Hepatocyte (in vitro differentiated cells): ENCODE results near the gene APBB3. TPM values are rescaled to one million over a fixed set of nuclear protein-coding genes. Genes with fewer than 3 reads are reported as not detected.
A peak's percentile ranks its signal among the peaks of the same experiment; 100 is the strongest.

Source experiments
- DNase-seq: peaks from one replicate; pipeline ENCODE4 v3.0.0-alpha.2; 2016; ENCODE audit warnings: low spot score
- H2AFZ ChIP-seq: fragments of 200-600 bp; sonication (generic); 2 replicates; pipeline ENCODE4 v1.6.0; 2016; ENCODE audit warnings: antibody characterized with exemption, mild to moderate bottlenecking
- H3K27ac ChIP-seq: fragments of 200-600 bp; sonication (generic); 2 replicates; pipeline ENCODE4 v1.5.1; 2016; ENCODE audit warnings: mild to moderate bottlenecking
- H3K27me3 ChIP-seq: fragments of 200-600 bp; sonication (generic); 2 replicates; pipeline ENCODE4 v1.6.1; 2016
- H3K36me3 ChIP-seq: fragments of 200-600 bp; sonication (generic); replicated peaks from 2 replicates; pipeline ENCODE4 v1.5.1; 2016; ENCODE audit warnings: low read depth; ENCODE audit not compliant: insufficient read depth
- H3K4me1 ChIP-seq: fragments of 200-600 bp; sonication (generic); 2 replicates; pipeline ENCODE4 v1.5.1; 2016; ENCODE audit warnings: mild to moderate bottlenecking, moderate library complexity; ENCODE audit not compliant: insufficient read depth
- H3K4me2 ChIP-seq: fragments of 200-600 bp; sonication (generic); 2 replicates; pipeline ENCODE4 v1.6.0; 2016
- H3K4me3 ChIP-seq: fragments of 200-600 bp; sonication (generic); 2 replicates; pipeline ENCODE4 v1.5.1; 2016; ENCODE audit warnings: mild to moderate bottlenecking
- H3K79me2 ChIP-seq: fragments of 200-600 bp; sonication (generic); 2 replicates; pipeline ENCODE4 v1.6.0; 2017; ENCODE audit warnings: mild to moderate bottlenecking
- H3K9me2 ChIP-seq: fragments of 200-600 bp; sonication (generic); replicated peaks from 2 replicates; pipeline ENCODE4 v1.6.0; 2017; ENCODE audit warnings: mild to moderate bottlenecking; ENCODE audit not compliant: insufficient read depth
- H3K9me3 ChIP-seq: fragments of 200-600 bp; sonication (generic); 2 replicates; pipeline ENCODE4 v1.5.1; 2016; ENCODE audit warnings: low read depth, mild to moderate bottlenecking
- H4K20me1 ChIP-seq: fragments of 200-600 bp; sonication (generic); 2 replicates; pipeline ENCODE4 v1.6.0; 2016; ENCODE audit warnings: mild to moderate bottlenecking; ENCODE audit not compliant: insufficient read depth, poor library complexity, severe bottlenecking
- CTCF ChIP-seq: fragments of 200-600 bp; sonication (generic); IDR thresholded peaks from 2 replicates; pipeline ENCODE4 v1.5.1; 2016; ENCODE audit warnings: antibody characterized with exemption, mild to moderate bottlenecking; ENCODE audit not compliant: poor library complexity
- EZH2 ChIP-seq: fragments of 200-600 bp; sonication (generic); IDR thresholded peaks from 2 replicates; pipeline ENCODE4 v1.6.1; 2016; ENCODE audit warnings: antibody characterized with exemption, mild to moderate bottlenecking, borderline replicate concordance
- EZH2phosphoT487 ChIP-seq: fragments of 200-600 bp; sonication (generic); IDR thresholded peaks from one replicate; pipeline ENCODE4 v1.6.1; 2018; ENCODE audit warnings: antibody characterized with exemption, mild to moderate bottlenecking, low read depth, moderate library complexity; ENCODE audit not compliant: unreplicated experiment, severe bottlenecking
- WGBS: methylation state at CpG from one replicate; pipeline ENCODE4 v1.1.6; 2016; ENCODE audit warnings: low lambda C conversion rate; ENCODE audit errors: missing lambda C conversion rate; 5-methylcytosine and 5-hydroxymethylcytosine counted together
- polyA plus RNA-seq: library from polyadenylated mRNA; unstranded; fragments of >200 nt; fragmentation: Nextera tagmentation; extraction: Ambion mirVana; gene quantifications from 2 replicates; pipeline ENCODE4 v1.2.1, GENCODE V29; 2016
- total RNA-seq: library from RNA; depleted of rRNA; stranded (reverse); fragments of >200 nt; gene quantifications from 2 replicates; pipeline ENCODE4 v1.2.3, GENCODE V29; 2014

Gene APBB3
- total and polyA plus RNA-seq, 2 experiments from 2014 or later: 19.5 to 41.5 TPM

GRCh38 chr5:140566665-140567064 is 2.3 kb upstream of the APBB3 start:
- Histone ChIP-seq H3K27ac (no peak overlapping the region), H3K9me3 (no peaks in the 10 kb centered on the region), H3K4me3 (no peak overlapping the region), H3K4me2 (no peak overlapping the region), H2AFZ (no peak overlapping the region), H4K20me1 (no peaks in the 10 kb centered on the region), H3K4me1 (peaks cover 9% of the 10 kb centered on the region), H3K27me3 (no peaks in the 10 kb centered on the region), H3K79me2 (peaks cover 31% of the 10 kb centered on the region), H3K36me3 (no peaks in the 10 kb centered on the region), H3K9me2 (no peaks in the 10 kb centered on the region)
- 96% methylated on average over 5 of the region's 5 CpGs for WGBS
- TF ChIP-seq EZH2phosphoT487 (no peak), EZH2 (no peak), CTCF (no peak)
- no peak for DNase-seq

DNA sequence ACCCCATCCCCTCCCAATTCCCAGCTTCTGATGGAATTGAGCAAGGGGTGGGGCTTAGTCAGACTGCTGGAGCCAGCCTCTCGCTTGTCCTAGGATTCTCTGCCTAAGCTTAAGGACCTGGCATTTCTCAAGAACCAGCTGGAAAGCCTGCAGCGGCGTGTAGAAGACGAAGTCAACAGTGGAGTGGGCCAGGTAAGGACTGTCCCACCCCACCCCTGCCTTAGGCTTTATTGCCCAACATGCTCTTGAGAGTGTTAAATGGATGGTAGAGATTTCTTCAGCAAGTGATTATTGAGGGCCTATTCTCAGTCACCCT is 1.3 kb upstream of the APBB3 start:
- Histone ChIP-seq H2AFZ (no peak overlapping the region), H3K27ac (peak overlapping the region; percentile 93), H3K4me3 (no peak overlapping the region), H3K9me2 (no peaks in the 10 kb centered on the region), H3K9me3 (no peaks in the 10 kb centered on the region), H3K36me3 (no peaks in the 10 kb centered on the region), H3K27me3 (no peaks in the 10 kb centered on the region), H3K4me2 (peak overlapping the region; percentile 84), H3K79me2 (peaks cover 31% of the 10 kb centered on the region), H4K20me1 (no peaks in the 10 kb centered on the region), H3K4me1 (peaks cover 9% of the 10 kb centered on the region)
- 63% methylated on average over 4 of the region's 4 CpGs for WGBS
- TF ChIP-seq EZH2phosphoT487: no peak
- TF ChIP-seq EZH2: no peak
- TF ChIP-seq CTCF: no peak
- DNase-seq: peak; percentile 49

GRCh38 chr5:140565024-140565779 is 804 bp upstream of the APBB3 start:
- H4K20me1 ChIP-seq: no peaks in the 10 kb centered on the region
- H3K4me1 ChIP-seq: peaks cover 9% of the 10 kb centered on the region
- no peaks in the 10 kb centered on the region for H3K9me3 ChIP-seq
- peak overlapping the region; percentile 93 for H3K27ac ChIP-seq
- no peaks in the 10 kb centered on the region for H3K27me3 ChIP-seq
- H3K4me3 ChIP-seq: peak overlapping the region; percentile 40
- no peak for DNase-seq
- peak overlapping the region; percentile 84 for H3K4me2 ChIP-seq
- H3K9me2 ChIP-seq: no peaks in the 10 kb centered on the region
- 13% methylated on average over 13 of the region's 13 CpGs for WGBS
- H2AFZ ChIP-seq: peak overlapping the region; percentile 34
- peaks cover 31% of the 10 kb centered on the region for H3K79me2 ChIP-seq
- TF ChIP-seq EZH2 (no peak), CTCF (no peak), EZH2phosphoT487 (no peak)
- no peaks in the 10 kb centered on the region for H3K36me3 ChIP-seq
